NB4 (cell line): ENCODE results near the gene DCX.

ENCODE experiments used
- DNase-seq: peaks from one replicate; pipeline ENCODE4 v3.0.0; 2010; ENCODE audit warnings: low read depth
- H3K4me3 ChIP-seq: one replicate; pipeline ENCODE4 v1.5.1; 2011; ENCODE audit warnings: mild to moderate bottlenecking, low read depth, low read length, moderate library complexity
- CTCF ChIP-seq: IDR thresholded peaks from one replicate; pipeline ENCODE4 v1.5.1; 2012; ENCODE audit warnings: low read depth, low read length
- MAX ChIP-seq: IDR thresholded peaks from 2 replicates; pipeline ENCODE4 v1.6.1; 2011; ENCODE audit warnings: low read depth, low read length
- MYC ChIP-seq: IDR thresholded peaks from 2 replicates; pipeline ENCODE4 v1.6.1; 2011; ENCODE audit warnings: low read depth, low read length
- POLR2A ChIP-seq: IDR thresholded peaks from 2 replicates; pipeline ENCODE4 v1.6.1; 2011; ENCODE audit warnings: mild to moderate bottlenecking; ENCODE audit not compliant: insufficient read length; ENCODE audit errors: extremely low read depth

The DCX gene

DNA sequence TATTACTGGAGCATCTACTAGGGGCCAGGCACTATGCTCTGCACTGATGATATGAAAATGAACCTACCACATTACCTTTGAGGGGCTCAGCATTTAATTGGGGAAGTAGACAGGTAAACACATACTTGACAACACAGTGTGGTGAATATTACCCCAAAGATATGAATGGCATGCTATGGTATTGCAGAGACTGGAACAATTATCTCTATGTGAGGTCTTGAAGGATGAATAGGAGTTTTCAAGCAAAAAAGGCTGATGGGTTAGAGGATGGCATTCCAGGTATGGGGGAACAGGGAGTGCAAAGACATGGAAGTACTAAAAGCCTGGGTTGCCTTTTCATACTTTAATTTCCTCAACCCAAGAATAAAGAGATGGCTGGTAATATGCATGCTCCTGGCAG lies 82.6 kb downstream of the DCX start:
- no peak for DNase-seq
- H3K4me3 ChIP-seq: no peak overlapping the region
- TF ChIP-seq MYC (no peak), MAX (no peak), CTCF (no peak), POLR2A (no peak)

DNA sequence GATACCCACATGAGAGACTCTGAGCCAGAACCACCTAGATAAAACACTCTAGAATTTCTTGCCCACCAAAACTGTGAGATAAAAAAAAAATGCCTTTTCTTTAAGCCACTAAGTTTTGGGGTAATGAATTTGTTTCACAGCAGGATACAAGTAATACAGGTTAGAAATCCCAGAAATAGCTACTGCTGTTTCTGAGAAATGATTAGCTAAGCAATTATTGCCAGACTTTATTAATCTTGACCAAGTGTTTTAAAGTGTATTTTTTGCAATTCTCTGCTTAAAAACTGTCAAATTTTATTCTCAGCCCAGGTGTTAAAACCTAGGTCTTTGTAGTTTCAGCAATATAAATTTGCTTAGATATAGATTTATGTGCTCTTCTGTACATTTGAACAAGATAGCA lies 83.1 kb downstream of the DCX start:
- no peak for DNase-seq
- H3K4me3 ChIP-seq: no peak overlapping the region
- TF ChIP-seq CTCF (no peak), POLR2A (no peak), MYC (no peak), MAX (no peak)

DNA sequence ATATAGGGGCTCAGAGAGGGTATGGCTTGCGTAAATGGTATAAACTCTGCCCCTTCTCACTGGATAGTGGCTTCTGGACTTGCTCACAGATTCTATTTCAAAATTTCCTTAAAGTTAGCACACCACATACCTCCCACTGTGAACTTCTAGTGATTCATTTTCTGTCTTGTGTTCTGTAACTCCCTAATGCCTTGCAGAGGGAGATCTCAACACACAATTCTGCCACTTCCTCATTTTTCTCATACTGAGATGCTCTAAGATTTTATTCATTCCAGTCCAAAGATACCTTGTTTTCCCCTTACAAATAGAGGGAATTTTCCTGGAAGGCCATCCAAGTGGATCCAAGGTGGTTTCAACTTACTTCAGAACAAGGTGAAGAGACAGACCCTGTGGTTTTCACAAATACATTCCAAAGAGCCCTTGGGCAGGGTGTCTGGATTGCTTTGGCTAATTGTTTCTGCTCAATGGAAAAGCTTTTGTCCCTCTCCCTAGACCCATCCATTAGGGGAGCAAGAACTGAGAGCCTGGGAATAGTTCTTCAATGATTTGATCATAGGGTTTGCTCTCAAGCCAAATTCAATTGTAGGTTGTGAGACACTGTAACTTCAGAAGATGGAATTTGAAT lies 89.6 kb downstream of the DCX start:
- no peak overlapping the region for H3K4me3 ChIP-seq
- TF ChIP-seq MYC: no peak
- peak; percentile 69 for DNase-seq

DNA sequence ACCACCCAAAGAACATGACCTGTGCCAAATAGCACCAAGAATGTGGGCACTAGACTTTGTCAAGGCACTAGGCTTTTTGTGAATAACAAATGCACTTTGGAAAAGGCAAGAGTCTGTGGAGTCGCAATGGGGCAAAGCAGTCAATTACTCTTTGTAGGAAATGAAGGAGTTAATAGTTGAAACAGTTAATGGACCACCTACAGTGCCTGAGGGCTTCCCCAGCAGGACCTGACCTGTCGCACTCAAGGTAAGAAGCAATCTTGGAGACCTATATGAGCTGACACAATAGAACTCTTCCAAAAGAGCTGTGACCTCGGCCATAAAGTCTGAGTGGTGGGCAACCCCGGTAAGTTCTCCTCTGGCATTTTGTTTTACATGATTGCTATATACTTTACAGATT lies 92.5 kb downstream of the DCX start:
- no peak overlapping the region for H3K4me3 ChIP-seq
- DNase-seq: no peak

DNA sequence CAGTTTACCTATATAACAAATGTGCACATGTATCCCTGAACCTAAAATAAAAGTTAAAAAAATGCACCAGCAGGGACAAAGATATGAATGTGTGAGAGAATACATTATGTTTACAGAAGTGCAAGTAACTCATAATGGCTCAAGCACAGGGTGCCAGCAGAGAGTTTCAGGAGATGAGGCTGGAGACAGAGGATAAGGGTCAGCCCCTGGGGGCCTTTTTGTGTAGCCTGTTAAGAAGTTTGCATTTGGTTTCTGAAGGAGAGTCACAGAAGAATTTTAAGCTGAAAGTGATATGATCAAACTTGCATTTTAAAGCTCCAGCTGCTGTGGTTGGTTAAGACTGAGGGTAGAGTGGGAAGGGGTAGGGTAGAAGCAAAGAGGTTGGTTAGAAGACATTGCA lies 93.1 kb downstream of the DCX start:
- no peak overlapping the region for H3K4me3 ChIP-seq
- TF ChIP-seq MAX (no peak), CTCF (no peak), MYC (no peak), POLR2A (no peak)
- DNase-seq: no peak

More for the DNA sequence above, 92.5 kb downstream of the DCX start:
- no peak for TF ChIP-seq POLR2A
- TF ChIP-seq MAX: no peak
- no peak for TF ChIP-seq MYC
- TF ChIP-seq CTCF: no peak

- DNase-seq: no peak
- TF ChIP-seq POLR2A (no peak), MAX (no peak), CTCF (no peak), MYC (no peak)
- H3K4me3 ChIP-seq: no peak overlapping the region
Measured at GRCh38 chrX:111309083-111309482, 102.9 kb downstream of the DCX start.
